Body of pancreas (tissue), 4 donors: ENCODE data around the gene SOX6.

Source experiments
- CTCF ChIP-seq, 7 experiments: fragments of 450-650 bp in 4 of 7; fragments of 200-600 bp in 3 of 7; sonication (generic) in 3 of 7; IDR thresholded peaks; one replicate each; pipeline ENCODE4 v1.5.1; 2016 to 2019; ENCODE audit warnings: antibody characterized with exemption in 7 of 7
- POLR2A ChIP-seq, 3 donors: fragments of 450-650 bp; IDR thresholded peaks; one replicate each; pipeline ENCODE4 v1.6.1; 2016; ENCODE audit warnings: antibody characterized with exemption in 3 of 3, mild to moderate bottlenecking in 2 of 3

DNA sequence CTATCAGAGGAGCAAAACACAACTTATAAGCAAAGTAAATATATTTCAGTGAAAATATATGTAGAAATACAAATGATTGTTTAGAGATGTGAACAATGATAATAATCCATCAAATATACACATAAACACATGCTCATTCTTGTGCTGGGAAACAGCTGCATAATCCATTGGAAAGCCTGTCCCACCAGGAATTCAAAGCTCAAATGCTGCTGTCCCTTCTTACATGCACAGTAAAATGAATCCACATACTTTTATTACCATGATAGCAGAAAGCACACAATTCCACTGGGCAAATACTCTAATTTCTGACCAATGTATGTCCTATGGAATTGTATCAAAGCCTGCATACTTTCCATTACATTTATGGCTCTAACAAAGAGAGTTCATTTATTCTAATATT lies 44.5 kb downstream of the SOX6 start:
- no peak for TF ChIP-seq POLR2A (IDR thresholded peaks at IDR 0.05)
- TF ChIP-seq CTCF (IDR thresholded peaks at IDR 0.05) = no peak
